Measurements from ENCODE around the gene LGALSL. TPM values are rescaled to one million over a fixed set of nuclear protein-coding genes. Genes with fewer than 3 reads are reported as not detected.

The LGALSL gene
- total RNA-seq, 1 experiment from 2014 or later, result 14.2 TPM

GRCh38 chr2:64493788-64494187, 39.8 kb downstream of the LGALSL start:
- POLR2A ChIA-PET, result no interaction called here
- H2AFZ ChIP-seq (ENCODE audit: low read depth, low read length, poor library complexity, severe bottlenecking), result peak overlapping the region; percentile 30

More at GRCh38 chr2:64493788-64494187, 39.8 kb downstream of the LGALSL start:
- ChIA-PET CTCF (no interaction called here), RAD21 (ENCODE audit: low non-redundant PET in 1 of 2, low total read pairs in 2 of 2, uncharacterized antibody in 2 of 2, unreplicated experiment in 2 of 2) (no interaction called here)
- TF ChIP-seq CEBPB (IDR thresholded peaks at IDR 0.05; ENCODE audit: low read depth) (no peak; the same call in 1 of the 2 replicates), FOSL1 (IDR thresholded peaks at IDR 0.05; ENCODE audit: low read depth) (no peak), ZFX (IDR thresholded peaks at IDR 0.05) (no peak), MAX (IDR thresholded peaks at IDR 0.05) (no peak), CTCF (IDR thresholded peaks at IDR 0.05 in 2 of 3, conservative IDR thresholded peaks at IDR 0.05 in 1 of 3; ENCODE audit: borderline replicate concordance in 1 of 3, insufficient read depth in 1 of 3, low read depth in 2 of 3, low read length in 2 of 3) (no peak), SP1 (IDR thresholded peaks at IDR 0.05; ENCODE audit: low read depth) (no peak), EZH2phosphoT487 (IDR thresholded peaks at IDR 0.05; ENCODE audit: borderline replicate concordance) (no peak), REST (IDR thresholded peaks at IDR 0.05; ENCODE audit: low read depth) (no peak), SRF (IDR thresholded peaks at IDR 0.05; ENCODE audit: low read depth) (no peak), ATF3 (IDR thresholded peaks at IDR 0.05) (no peak), TCF7L2 (IDR thresholded peaks at IDR 0.05; ENCODE audit: borderline replicate concordance, extremely low read depth, insufficient read depth, insufficient read length) (no peak), EZH2 (IDR thresholded peaks at IDR 0.05) (no peak)
- Histone ChIP-seq H3K4me3 (replicated peaks in 1 of 2; ENCODE audit: low read depth in 1 of 2, low read length in 2 of 2) (no peak overlapping the region), H3K9ac (ENCODE audit: low read length) (no peak overlapping the region), H3K36me3 (ENCODE audit: control insufficient read depth in 1 of 2, insufficient read depth in 2 of 2, low read length in 2 of 2) (no peaks in the 10 kb centered on the region), H3K27ac (ENCODE audit: low read depth, low read length) (no peak overlapping the region), H3K27me3 (ENCODE audit: insufficient read depth, low read length) (no peaks in the 10 kb centered on the region), H3K79me2 (ENCODE audit: insufficient read depth, low read length) (no peaks in the 10 kb centered on the region), H3K4me1 (ENCODE audit: control insufficient read depth in 1 of 2, insufficient read depth in 2 of 2, low read length in 2 of 2) (no peaks in the 10 kb centered on the region), H3K4me2 (ENCODE audit: low read length) (no peak overlapping the region), H3K9me3 (ENCODE audit: control insufficient read depth in 1 of 2, insufficient read depth in 1 of 2, low read depth in 1 of 2, low read length in 2 of 2) (no peaks in the 10 kb centered on the region), H4K20me1 (ENCODE audit: insufficient read depth) (no peaks in the 10 kb centered on the region), H3K9me2 (ENCODE audit: insufficient read depth) (no peaks in the 10 kb centered on the region)
- intact Hi-C loops (cut with micrococcal nuclease), result no loop called here
- DNase-seq (ENCODE audit: low read depth, low spot score), result no peak
- ATAC-seq, result no peak
- BruUV-seq (replicated peaks), result no TSS peak

Data from HCT116 (cell line).